ENCODE results near the gene AMN.
"Not testable (repeated sequence)": the region's sequence is repeated elsewhere in the genome, so short reads cannot be mapped to it uniquely, and the experiment has no call there.

- not testable (repeated sequence) for TF ChIP-seq EP300, POLR2AphosphoS5, CTCF, POLR2A (IDR thresholded peaks at IDR 0.05)
Measured at GRCh38 chr14:102926840-102927239, 4.4 kb downstream of the AMN start.
